ENCODE results near the gene PRLR. TPM values are rescaled to one million over a fixed set of nuclear protein-coding genes. Genes with fewer than 3 reads are reported as not detected.

Gene PRLR
- total RNA-seq, 1 donor from 2014 or later, result 0.93 TPM

DNA sequence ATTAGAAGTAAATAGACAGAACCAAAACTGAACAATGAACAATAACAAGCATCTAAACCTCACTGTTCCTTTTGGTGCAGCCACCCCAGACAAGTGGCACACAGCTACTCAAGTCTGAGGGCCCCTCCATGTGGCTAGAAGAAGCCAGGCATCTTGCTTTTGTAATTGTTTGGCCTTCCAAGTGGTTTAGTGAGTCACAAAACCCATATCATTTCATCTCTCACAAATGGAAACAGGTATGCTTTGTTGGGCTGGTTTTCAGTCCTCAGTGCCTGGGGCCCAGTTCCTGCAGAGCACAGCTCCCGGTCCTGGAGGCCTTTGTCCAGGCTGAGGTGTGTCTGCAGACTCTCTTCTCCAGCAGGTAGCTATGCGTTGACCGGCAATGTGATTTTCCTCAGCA is 16.7 kb downstream of the PRLR start:
- no peaks in the 10 kb centered on the region for H3K27me3 Mint-ChIP-seq (ENCODE audit: low read depth, unreplicated experiment)
- DNase-seq (ENCODE audit: low read depth) (no peak), FAIRE-seq (no peak)
- TF ChIP-seq, protein P1, sequence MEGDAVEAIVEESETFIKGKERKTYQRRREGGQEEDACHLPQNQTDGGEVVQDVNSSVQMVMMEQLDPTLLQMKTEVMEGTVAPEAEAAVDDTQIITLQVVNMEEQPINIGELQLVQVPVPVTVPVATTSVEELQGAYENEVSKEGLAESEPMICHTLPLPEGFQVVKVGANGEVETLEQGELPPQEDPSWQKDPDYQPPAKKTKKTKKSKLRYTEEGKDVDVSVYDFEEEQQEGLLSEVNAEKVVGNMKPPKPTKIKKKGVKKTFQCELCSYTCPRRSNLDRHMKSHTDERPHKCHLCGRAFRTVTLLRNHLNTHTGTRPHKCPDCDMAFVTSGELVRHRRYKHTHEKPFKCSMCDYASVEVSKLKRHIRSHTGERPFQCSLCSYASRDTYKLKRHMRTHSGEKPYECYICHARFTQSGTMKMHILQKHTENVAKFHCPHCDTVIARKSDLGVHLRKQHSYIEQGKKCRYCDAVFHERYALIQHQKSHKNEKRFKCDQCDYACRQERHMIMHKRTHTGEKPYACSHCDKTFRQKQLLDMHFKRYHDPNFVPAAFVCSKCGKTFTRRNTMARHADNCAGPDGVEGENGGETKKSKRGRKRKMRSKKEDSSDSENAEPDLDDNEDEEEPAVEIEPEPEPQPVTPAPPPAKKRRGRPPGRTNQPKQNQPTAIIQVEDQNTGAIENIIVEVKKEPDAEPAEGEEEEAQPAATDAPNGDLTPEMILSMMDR (IDR thresholded peaks at IDR 0.05; ENCODE audit: insufficient read depth, low read depth, low read length), result no peak
- TF ChIP-seq EZH2 (IDR thresholded peaks at IDR 0.05; ENCODE audit: insufficient read depth, low read length), result no peak
- Histone ChIP-seq H3K4me2 (ENCODE audit: low read length) (no peak overlapping the region), H3K9ac (ENCODE audit: low read length) (no peak overlapping the region), H3K9me3 (ENCODE audit: insufficient read depth, low read depth, low read length) (no peaks in the 10 kb centered on the region), H3K27me3 (ENCODE audit: insufficient read depth, low read length) (no peaks in the 10 kb centered on the region), H2AFZ (ENCODE audit: low read depth, low read length) (no peak overlapping the region), H3K27ac (ENCODE audit: low read depth, low read length) (no peak overlapping the region), H3K4me3 (ENCODE audit: insufficient read depth, low read depth, low read length) (no peak overlapping the region), H3K36me3 (ENCODE audit: insufficient read depth, low read length) (no peaks in the 10 kb centered on the region), H4K20me1 (ENCODE audit: insufficient read depth, low read length) (no peaks in the 10 kb centered on the region), H3K79me2 (ENCODE audit: insufficient read depth, low read length) (no peaks in the 10 kb centered on the region), H3K4me1 (ENCODE audit: insufficient read depth, low read length) (no peaks in the 10 kb centered on the region)
- no peaks in the 10 kb centered on the region for H3K9me3 Mint-ChIP-seq (ENCODE audit: unreplicated experiment)
- no peaks in the 10 kb centered on the region for H3K36me3 Mint-ChIP-seq (ENCODE audit: low read depth, unreplicated experiment)
- H3K4me3 Mint-ChIP-seq (ENCODE audit: unreplicated experiment), result no peak overlapping the region
- H3K4me1 Mint-ChIP-seq (ENCODE audit: low read depth, unreplicated experiment), result peaks cover 3% of the 10 kb centered on the region
- no peak overlapping the region for H3K27ac Mint-ChIP-seq (ENCODE audit: unreplicated experiment)

DNA sequence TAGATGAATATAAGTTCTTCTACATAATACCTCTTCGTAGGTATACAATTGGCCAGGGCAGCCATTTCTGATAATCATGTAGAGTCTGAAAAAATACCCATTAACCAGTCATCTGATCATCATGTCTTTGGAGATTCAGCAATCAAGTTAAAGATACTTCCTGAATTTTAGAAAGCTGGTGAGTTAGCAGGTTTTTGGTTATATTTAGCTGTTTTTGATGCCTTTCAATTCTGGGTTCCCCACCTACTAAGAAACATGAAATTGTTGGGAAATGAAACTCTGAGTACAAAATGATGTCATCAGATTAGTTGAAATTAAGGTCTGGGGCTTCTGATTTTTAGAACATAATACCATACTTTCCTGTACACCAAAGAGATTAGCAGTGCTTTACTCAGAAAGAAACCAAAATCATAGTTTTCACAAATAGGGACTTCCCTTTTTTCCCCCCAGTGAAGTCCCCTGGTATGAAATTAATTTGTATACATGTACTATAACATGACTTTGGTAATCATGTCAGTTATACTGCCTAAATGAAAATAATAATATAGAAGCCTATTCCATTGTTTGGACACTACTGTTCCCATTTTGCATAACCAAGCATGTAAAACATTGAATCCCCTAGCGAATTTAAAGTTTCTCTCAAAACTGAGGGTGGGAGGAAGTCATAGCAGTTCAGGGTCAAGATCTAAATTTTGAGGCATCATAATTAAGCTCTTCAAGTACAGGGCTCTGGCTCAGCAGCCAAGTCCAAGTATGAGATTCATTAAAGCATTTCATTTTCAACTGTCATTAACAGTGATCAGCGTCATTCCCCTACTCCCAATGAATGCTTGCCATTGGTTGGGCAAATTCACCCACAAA is 17.9 kb downstream of the PRLR start:
- no peak overlapping the region for H2AFZ ChIP-seq (ENCODE audit: low read depth, low read length)
- Mint-ChIP-seq H3K27ac (ENCODE audit: unreplicated experiment) (no peak overlapping the region), H3K4me3 (ENCODE audit: unreplicated experiment) (no peak overlapping the region), H3K4me1 (ENCODE audit: low read depth, unreplicated experiment) (peaks cover 3% of the 10 kb centered on the region), H3K36me3 (ENCODE audit: low read depth, unreplicated experiment) (no peaks in the 10 kb centered on the region), H3K9me3 (ENCODE audit: unreplicated experiment) (no peaks in the 10 kb centered on the region), H3K27me3 (ENCODE audit: low read depth, unreplicated experiment) (no peaks in the 10 kb centered on the region)
- H3K27ac ChIP-seq (ENCODE audit: low read depth, low read length), result no peak overlapping the region
- H3K4me3 ChIP-seq (ENCODE audit: insufficient read depth, low read depth, low read length), result no peak overlapping the region
- DNase-seq (ENCODE audit: low read depth), result no peak
- H3K9ac ChIP-seq (ENCODE audit: low read length), result no peak overlapping the region
- H3K4me1 ChIP-seq (ENCODE audit: insufficient read depth, low read length), result no peaks in the 10 kb centered on the region
- no peak overlapping the region for H3K4me2 ChIP-seq (ENCODE audit: low read length)
- H3K79me2 ChIP-seq (ENCODE audit: insufficient read depth, low read length), result no peaks in the 10 kb centered on the region
- no peaks in the 10 kb centered on the region for H3K9me3 ChIP-seq (ENCODE audit: insufficient read depth, low read depth, low read length)
- TF ChIP-seq, protein P1 (IDR thresholded peaks at IDR 0.05; ENCODE audit: insufficient read depth, low read depth, low read length), result no peak
- no peak for TF ChIP-seq EZH2 (IDR thresholded peaks at IDR 0.05; ENCODE audit: insufficient read depth, low read length)
- H3K27me3 ChIP-seq (ENCODE audit: insufficient read depth, low read length), result no peaks in the 10 kb centered on the region
- H4K20me1 ChIP-seq (ENCODE audit: insufficient read depth, low read length), result no peaks in the 10 kb centered on the region
- FAIRE-seq, result no peak
- no peaks in the 10 kb centered on the region for H3K36me3 ChIP-seq (ENCODE audit: insufficient read depth, low read length)

DNA sequence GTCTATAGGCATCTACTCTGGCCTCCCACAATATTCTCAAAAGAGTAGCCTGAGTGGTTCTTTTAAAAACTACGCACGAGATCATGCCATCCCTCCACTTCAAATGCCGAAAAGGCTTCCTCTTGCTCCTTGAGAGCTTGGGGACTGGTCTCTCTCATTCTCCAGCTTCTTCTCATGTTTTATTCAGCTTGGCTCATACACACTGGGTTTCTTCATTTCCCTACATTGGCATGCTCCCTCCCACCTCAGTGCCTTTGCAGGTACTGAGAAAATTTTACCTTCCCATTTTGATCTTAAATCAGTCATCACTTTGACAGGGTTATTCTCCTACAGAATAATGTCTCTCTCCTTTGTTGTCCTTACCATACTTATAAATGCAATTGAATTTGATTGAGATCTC is 20.4 kb downstream of the PRLR start:
- no peaks in the 10 kb centered on the region for H3K4me1 ChIP-seq (ENCODE audit: insufficient read depth, low read length)
- TF ChIP-seq EZH2 (IDR thresholded peaks at IDR 0.05; ENCODE audit: insufficient read depth, low read length), result no peak
- TF ChIP-seq, protein P1 (IDR thresholded peaks at IDR 0.05; ENCODE audit: insufficient read depth, low read depth, low read length), result no peak

More for the DNA sequence above, 20.4 kb downstream of the PRLR start:
- FAIRE-seq, result no peak
- Mint-ChIP-seq H3K9me3 (ENCODE audit: unreplicated experiment) (no peaks in the 10 kb centered on the region), H3K36me3 (ENCODE audit: low read depth, unreplicated experiment) (no peaks in the 10 kb centered on the region), H3K27me3 (ENCODE audit: low read depth, unreplicated experiment) (no peaks in the 10 kb centered on the region), H3K27ac (ENCODE audit: unreplicated experiment) (no peak overlapping the region), H3K4me1 (ENCODE audit: low read depth, unreplicated experiment) (peaks cover 3% of the 10 kb centered on the region), H3K4me3 (ENCODE audit: unreplicated experiment) (no peak overlapping the region)
- Histone ChIP-seq H3K9me3 (ENCODE audit: insufficient read depth, low read depth, low read length) (no peaks in the 10 kb centered on the region), H2AFZ (ENCODE audit: low read depth, low read length) (no peak overlapping the region), H3K9ac (ENCODE audit: low read length) (no peak overlapping the region), H4K20me1 (ENCODE audit: insufficient read depth, low read length) (no peaks in the 10 kb centered on the region), H3K27me3 (ENCODE audit: insufficient read depth, low read length) (no peaks in the 10 kb centered on the region), H3K4me3 (ENCODE audit: insufficient read depth, low read depth, low read length) (no peak overlapping the region), H3K27ac (ENCODE audit: low read depth, low read length) (no peak overlapping the region), H3K4me2 (ENCODE audit: low read length) (no peak overlapping the region), H3K36me3 (ENCODE audit: insufficient read depth, low read length) (no peaks in the 10 kb centered on the region), H3K79me2 (ENCODE audit: insufficient read depth, low read length) (no peaks in the 10 kb centered on the region)
- DNase-seq (ENCODE audit: low read depth), result no peak

Data from astrocyte (in vitro differentiated cells and primary cell).